ENCODE data around the gene MED16.

The MED16 gene

DNA sequence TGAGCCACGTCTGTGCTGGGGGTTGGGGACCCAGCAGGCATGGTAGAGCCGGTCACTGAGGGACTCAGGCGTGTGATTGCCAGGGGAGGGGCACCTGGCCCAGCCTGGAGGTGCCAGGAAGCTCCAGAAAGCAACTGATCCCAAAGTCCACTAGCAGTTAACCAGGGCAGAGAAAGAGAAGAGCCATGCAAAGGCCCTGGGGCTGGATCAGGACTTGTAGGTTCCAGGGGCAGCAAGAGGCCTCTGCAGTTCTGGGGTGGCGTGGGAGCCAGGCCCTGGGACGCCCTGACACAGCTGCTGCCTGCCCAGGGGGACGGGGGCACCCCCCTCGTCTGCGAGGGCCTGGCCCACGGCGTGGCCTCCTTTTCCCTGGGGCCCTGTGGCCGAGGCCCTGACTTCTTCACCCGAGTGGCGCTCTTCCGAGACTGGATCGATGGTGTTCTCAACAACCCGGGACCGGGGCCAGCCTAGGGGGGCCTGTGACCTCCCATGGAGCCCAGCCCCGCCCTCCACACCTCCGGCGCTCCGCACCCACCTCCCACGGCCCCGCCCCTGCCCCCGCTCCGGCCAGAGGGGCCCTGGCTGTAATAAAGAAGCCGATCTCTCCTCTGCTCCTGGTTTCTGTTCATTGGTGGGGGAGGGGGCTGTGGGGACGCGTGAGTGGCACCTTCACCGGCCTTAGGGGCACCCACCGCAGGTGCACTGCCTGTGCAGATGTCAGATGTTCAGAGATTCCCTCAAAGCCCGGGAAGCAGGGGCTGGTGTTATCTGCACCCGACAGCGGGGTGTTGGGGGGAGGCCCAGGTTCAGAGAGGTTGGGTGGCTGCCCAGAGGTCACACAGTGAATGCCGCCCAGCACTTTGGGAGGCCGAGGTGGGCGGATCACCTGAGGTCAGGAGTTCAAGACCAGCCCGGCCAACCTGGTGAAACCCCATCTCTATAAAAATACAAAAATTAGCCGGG lies 61.3 kb downstream of the MED16 start:
- H3K27ac ChIP-seq (ENCODE audit: low read depth, low read length, poor library complexity, severe bottlenecking): no peak overlapping the region
- no peaks in the 10 kb centered on the region for H3K4me1 ChIP-seq (ENCODE audit: insufficient read depth, low read length, severe bottlenecking)
- H3K9me2 ChIP-seq (ENCODE audit: low read depth, low read length): no peaks in the 10 kb centered on the region
- no peaks in the 10 kb centered on the region for H3K79me2 ChIP-seq (ENCODE audit: insufficient read depth, low read length)
- no peaks in the 10 kb centered on the region for H3K9me3 ChIP-seq (ENCODE audit: low read length)
- H3K27me3 ChIP-seq (ENCODE audit: insufficient read depth, low read length): no peaks in the 10 kb centered on the region; the same call in 1 of the 2 replicates
- no peak overlapping the region for H3K4me3 ChIP-seq (ENCODE audit: low read depth, low read length, poor library complexity, severe bottlenecking)
- no peak overlapping the region for H3K4me2 ChIP-seq (ENCODE audit: low read length)
- H2AFZ ChIP-seq (ENCODE audit: low read length): no peak overlapping the region
- TF ChIP-seq, protein P1, sequence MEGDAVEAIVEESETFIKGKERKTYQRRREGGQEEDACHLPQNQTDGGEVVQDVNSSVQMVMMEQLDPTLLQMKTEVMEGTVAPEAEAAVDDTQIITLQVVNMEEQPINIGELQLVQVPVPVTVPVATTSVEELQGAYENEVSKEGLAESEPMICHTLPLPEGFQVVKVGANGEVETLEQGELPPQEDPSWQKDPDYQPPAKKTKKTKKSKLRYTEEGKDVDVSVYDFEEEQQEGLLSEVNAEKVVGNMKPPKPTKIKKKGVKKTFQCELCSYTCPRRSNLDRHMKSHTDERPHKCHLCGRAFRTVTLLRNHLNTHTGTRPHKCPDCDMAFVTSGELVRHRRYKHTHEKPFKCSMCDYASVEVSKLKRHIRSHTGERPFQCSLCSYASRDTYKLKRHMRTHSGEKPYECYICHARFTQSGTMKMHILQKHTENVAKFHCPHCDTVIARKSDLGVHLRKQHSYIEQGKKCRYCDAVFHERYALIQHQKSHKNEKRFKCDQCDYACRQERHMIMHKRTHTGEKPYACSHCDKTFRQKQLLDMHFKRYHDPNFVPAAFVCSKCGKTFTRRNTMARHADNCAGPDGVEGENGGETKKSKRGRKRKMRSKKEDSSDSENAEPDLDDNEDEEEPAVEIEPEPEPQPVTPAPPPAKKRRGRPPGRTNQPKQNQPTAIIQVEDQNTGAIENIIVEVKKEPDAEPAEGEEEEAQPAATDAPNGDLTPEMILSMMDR (IDR thresholded peaks at IDR 0.05; ENCODE audit: low read length): no peak
- TF ChIP-seq EZH2 (IDR thresholded peaks at IDR 0.05; ENCODE audit: borderline replicate concordance, low read length): no peak
- H3K36me3 ChIP-seq (ENCODE audit: insufficient read depth, low read length): no peaks in the 10 kb centered on the region
- no peak overlapping the region for H3K9ac ChIP-seq (ENCODE audit: low read length)
- H4K20me1 ChIP-seq (ENCODE audit: insufficient read depth, low read length): no peaks in the 10 kb centered on the region
- no peaks in the 10 kb centered on the region for H3F3A ChIP-seq (ENCODE audit: insufficient read depth, low read length)

DNA sequence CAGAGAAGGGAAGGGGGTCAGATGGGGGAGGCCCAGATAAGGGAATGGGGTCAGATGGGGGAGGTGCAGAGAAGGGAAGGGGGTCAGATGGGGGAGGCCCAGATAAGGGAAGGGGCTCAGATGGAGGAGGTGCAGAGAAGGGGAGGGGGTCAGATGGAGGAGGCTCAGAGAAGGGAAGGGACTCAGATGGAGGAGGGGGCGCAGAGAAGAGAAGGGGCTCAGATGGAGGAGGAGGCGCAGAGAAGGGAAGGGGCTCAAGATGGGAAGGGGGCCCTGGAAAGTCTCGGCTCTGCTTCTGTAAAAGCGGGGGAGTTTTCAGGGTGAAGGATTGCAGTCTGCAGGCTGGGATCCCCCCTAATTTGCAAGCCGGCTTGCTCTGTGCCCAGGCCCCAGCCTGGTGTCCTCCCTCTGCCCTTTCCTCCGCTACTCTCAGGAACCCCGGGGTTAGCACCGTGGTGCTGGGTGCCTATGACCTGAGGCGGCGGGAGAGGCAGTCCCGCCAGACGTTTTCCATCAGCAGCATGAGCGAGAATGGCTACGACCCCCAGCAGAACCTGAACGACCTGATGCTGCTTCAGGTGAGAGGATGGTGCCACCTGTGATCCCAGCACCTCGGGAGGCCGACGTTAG lies 63.7 kb downstream of the MED16 start:
- no peaks in the 10 kb centered on the region for H3F3A ChIP-seq (ENCODE audit: insufficient read depth, low read length)
- no peaks in the 10 kb centered on the region for H3K79me2 ChIP-seq (ENCODE audit: insufficient read depth, low read length)
- H3K9me3 ChIP-seq (ENCODE audit: low read length): no peaks in the 10 kb centered on the region
- TF ChIP-seq, protein P1 (IDR thresholded peaks at IDR 0.05; ENCODE audit: low read length): no peak
- no peak for TF ChIP-seq EZH2 (IDR thresholded peaks at IDR 0.05; ENCODE audit: borderline replicate concordance, low read length)
- no peaks in the 10 kb centered on the region for H4K20me1 ChIP-seq (ENCODE audit: insufficient read depth, low read length)
- no peak overlapping the region for H3K27ac ChIP-seq (ENCODE audit: low read depth, low read length, poor library complexity, severe bottlenecking)
- no peaks in the 10 kb centered on the region for H3K4me1 ChIP-seq (ENCODE audit: insufficient read depth, low read length, severe bottlenecking)
- H3K27me3 ChIP-seq (ENCODE audit: insufficient read depth, low read length): peaks cover 4% of the 10 kb centered on the region; the same call in 1 of the 2 replicates
- H2AFZ ChIP-seq (ENCODE audit: low read length): no peak overlapping the region
- no peaks in the 10 kb centered on the region for H3K36me3 ChIP-seq (ENCODE audit: insufficient read depth, low read length)
- H3K9ac ChIP-seq (ENCODE audit: low read length): no peak overlapping the region
- no peak overlapping the region for H3K4me2 ChIP-seq (ENCODE audit: low read length)
- H3K4me3 ChIP-seq (ENCODE audit: low read depth, low read length, poor library complexity, severe bottlenecking): no peak overlapping the region
- H3K9me2 ChIP-seq (ENCODE audit: low read depth, low read length): no peaks in the 10 kb centered on the region

DNA sequence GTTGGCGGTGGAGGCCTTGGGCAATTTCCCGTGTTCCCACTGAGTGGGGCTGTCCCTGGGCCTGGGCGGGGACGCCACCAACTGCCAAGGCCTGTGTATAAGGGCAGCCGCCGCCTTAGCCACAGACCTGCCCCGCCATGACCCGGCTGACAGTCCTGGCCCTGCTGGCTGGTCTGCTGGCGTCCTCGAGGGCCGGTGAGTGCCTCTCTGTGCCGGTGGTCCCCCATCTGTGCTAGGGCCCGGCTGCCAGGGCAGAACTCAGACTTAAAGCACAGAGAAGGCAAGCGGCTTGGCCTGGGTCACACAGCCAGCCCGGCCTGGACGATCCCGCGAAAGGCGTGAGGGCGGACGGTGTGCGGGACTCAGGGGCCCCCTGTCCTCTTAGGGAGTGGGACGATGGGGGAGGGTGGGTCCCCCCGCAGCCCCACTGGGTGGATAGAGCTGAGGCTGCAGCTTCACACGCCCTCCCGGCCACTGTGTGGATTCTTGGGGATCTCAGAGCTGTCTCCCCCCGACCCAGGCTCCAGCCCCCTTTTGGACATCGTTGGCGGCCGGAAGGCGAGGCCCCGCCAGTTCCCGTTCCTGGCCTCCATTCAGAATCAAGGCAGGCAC lies 65.2 kb downstream of the MED16 start, which contains the start of gene AZU1:
AZU1 (plus strand) TSS at position 128 of the 612 bp plus-strand sequence; CDS start at position 138, 10 bp downstream.
- Histone ChIP-seq H3K79me2 (ENCODE audit: insufficient read depth, low read length) (no peaks in the 10 kb centered on the region), H3K4me3 (ENCODE audit: low read depth, low read length, poor library complexity, severe bottlenecking) (no peak within 1 kb of the TSS), H3K4me1 (ENCODE audit: insufficient read depth, low read length, severe bottlenecking) (no peaks in the 10 kb centered on the region), H3K27me3 (ENCODE audit: insufficient read depth, low read length) (peaks cover 4% of the 10 kb centered on the region; the same call in 1 of the 2 replicates), H3K9ac (ENCODE audit: low read length) (no peak within 1 kb of the TSS), H3K9me2 (ENCODE audit: low read depth, low read length) (no peaks in the 10 kb centered on the region), H3K27ac (ENCODE audit: low read depth, low read length, poor library complexity, severe bottlenecking) (no peak within 1 kb of the TSS), H3K9me3 (ENCODE audit: low read length) (no peaks in the 10 kb centered on the region), H3K36me3 (ENCODE audit: insufficient read depth, low read length) (no peaks in the 10 kb centered on the region), H3F3A (ENCODE audit: insufficient read depth, low read length) (no peaks in the 10 kb centered on the region), H3K4me2 (ENCODE audit: low read length) (no peak within 1 kb of the TSS), H4K20me1 (ENCODE audit: insufficient read depth, low read length) (no peaks in the 10 kb centered on the region), H2AFZ (ENCODE audit: low read length) (no peak within 1 kb of the TSS)
- TF ChIP-seq, protein P1 (IDR thresholded peaks at IDR 0.05; ENCODE audit: low read length): no peak
- no peak for TF ChIP-seq EZH2 (IDR thresholded peaks at IDR 0.05; ENCODE audit: borderline replicate concordance, low read length)
